ENCODE results near the gene VTI1B.

VTI1B gene

DNA sequence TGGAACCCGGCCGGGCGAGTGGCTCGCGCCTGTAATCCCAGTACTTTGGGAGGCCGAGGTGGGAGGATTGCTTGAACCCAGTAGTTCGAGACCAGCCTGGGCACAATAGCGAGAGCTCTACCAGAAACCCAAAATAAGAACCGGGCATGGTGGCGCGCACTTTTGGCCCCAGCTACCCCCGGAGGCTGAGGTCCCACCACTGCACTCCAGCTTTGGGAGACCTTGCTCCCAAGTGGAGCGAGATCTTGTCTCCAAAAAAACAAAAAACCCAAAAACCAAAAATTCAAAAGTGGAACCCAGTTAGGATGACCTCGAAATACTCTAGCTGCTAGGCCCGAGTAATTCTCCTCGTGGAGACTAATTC lies 769 bp upstream of the VTI1B start:
- DNase-seq, result no peak

DNA sequence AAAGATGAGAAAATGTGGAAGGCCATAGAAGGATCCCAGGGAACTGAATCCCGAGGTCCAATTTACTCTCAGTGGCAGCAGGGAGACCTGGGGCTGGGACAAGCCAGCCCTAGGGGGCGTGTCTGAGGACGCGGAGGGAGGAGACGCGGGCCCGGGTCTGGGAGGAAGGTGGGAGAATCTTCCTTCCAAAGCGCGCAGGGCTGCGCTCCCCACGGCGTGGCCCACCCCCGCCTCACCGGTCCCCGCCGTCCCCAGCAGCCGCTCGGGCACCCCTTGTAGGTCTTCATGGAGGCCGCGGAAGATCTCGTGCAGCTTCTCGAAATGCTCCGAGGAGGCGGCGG lies 323 bp downstream of the VTI1B start:
- DNase-seq, result peak; percentile 67 to 71

DNA sequence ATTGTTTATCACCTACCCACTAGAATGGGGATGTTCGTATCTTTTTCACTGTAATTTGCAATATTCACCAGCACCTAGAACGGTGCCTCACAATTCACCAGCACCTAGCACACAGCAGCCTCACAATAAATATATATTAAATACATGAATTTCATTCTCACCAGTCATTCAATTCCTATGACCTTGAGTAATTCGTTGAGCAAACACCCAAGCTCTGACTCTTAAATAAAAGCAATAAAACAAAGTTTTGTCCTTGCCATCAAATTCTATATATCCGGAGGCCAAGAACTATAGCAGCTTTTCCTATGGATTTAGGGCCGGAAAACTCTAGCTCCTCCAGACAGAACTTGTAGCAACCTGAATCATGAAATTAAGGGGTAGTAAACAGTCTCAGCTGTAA lies 981 bp downstream of the VTI1B start:
- DNase-seq, result no peak

- DNase-seq, result no peak
Observed at GRCh38 chr14:67668559-67668958, 5.9 kb downstream of the VTI1B start.

- no peak for DNase-seq
Observed at GRCh38 chr14:67666750-67667449, 7.5 kb downstream of the VTI1B start.

GRCh38 chr14:67665868-67666267 lies 8.6 kb downstream of the VTI1B start:
- DNase-seq, result no peak

DNA sequence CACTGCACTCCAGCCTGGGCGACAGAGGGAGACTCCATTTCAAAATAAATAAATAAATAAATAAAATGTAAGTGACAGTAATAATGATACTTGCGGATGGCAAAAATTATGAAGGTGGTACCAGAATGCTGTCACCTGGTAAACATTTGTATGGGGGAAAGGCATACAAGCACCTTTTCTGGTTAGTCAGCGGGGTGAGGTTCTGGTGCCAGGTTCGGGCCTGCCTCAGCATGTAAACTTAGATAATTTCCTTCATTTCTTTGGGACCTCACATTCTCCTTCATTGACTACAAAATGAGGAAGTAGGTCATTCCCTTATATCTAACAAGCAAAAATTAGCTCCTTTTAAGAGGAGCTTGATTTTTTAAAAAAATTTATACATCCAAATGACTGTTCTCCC lies 10.8 kb downstream of the VTI1B start:
- no peak for DNase-seq

DNA sequence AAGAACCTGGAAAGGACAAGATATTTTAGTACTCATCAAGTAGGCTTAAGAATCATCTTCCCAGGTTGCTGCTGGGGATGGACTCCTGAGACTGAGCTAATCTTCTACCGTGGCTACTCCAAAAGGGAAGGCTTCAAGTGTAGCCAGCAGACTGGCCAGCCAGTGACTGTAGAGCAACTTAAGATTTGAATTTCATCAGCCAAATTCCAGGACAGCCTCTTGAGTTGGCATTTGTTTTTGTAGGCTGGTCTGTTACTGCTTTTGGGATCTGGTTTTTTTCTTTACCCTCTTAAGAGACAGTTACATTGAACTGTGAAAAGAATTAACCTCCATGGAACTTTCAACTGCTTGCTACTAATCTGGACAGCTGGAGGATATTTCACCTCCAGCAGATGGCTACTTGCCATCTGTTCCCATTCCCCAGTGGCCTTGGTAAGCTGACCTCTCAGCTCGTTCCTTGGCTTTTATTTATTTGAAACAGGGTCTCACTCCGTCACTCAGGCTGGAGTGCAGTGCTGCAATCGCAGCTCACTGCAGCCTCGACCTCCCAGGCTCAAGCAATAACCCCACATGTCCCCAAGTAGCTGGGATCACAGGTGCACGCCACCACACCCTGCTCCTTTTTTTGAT lies 20.7 kb downstream of the VTI1B start:
- DNase-seq, result no peak

DNA sequence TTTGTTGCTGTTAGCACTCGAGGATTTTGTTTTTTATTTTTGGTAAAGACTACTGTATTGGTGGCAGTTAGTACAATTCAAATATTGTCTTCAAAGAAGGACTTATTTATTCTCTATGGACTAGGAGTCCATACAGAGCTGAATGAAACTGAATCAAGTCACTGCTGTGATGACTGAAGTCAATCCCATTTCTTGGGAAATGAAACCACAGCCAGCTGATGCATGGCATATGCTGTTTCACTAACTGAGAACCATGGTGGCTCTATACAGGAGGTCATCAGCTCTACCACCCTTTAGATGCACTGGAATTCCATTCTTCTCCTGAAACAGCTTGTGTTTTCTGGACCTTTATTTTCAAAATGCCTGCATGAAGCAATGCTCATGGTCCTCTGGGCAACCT lies 22.2 kb downstream of the VTI1B start:
- DNase-seq, result no peak

DNA sequence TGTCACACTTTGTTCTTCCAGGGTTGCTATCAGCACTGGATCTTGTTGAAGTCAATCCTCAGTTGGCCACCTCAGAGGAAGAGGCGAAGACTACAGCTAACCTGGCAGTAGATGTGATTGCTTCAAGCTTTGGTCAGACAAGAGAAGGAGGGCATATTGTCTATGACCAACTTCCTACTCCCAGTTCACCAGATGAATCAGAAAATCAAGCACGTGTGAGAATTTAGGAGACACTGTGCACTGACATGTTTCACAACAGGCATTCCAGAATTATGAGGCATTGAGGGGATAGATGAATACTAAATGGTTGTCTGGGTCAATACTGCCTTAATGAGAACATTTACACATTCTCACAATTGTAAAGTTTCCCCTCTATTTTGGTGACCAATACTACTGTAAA lies 23.7 kb downstream of the VTI1B start:
- no peak for DNase-seq

- no peak for DNase-seq
Observed at GRCh38 chr14:67650151-67650550, 24.3 kb downstream of the VTI1B start.

DNA sequence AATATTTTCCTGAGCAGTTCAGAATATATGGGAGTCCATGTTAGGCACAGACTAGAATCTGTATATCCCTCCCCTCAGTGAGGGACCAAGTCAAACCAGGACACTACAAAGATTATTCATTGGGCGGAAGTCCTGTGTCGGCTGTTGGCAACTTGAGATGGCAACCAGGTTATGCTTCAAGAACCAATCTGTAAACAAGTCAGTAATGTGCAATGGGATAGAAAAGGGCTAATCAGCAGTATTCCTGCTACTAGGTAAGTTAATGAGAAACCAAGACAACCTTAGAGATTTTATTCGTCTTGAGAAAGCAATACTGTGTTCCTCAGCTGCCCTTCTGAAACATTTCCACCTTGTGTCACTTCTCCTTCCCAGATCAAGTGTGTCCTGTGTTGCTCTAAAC lies 28.3 kb downstream of the VTI1B start:
- DNase-seq, result no peak

DNA sequence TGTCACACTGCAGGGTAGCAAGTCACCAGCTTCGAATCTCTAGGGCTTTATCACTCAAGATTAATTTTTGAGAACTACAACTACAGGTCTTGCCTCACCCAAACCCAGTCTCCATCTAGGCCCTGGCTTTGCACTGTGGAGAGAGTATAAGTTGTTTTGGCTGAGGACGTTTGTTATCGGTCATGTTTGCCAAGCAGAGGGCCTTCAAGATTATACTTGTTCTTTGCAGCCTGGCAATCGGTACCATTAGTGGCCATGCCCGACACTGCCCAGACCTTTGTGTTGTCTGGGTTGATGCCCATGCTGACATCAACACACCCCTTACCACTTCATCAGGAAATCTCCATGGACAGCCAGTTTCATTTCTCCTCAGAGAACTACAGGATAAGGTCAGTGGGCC lies 29.0 kb downstream of the VTI1B start:
- no peak for DNase-seq

DNA sequence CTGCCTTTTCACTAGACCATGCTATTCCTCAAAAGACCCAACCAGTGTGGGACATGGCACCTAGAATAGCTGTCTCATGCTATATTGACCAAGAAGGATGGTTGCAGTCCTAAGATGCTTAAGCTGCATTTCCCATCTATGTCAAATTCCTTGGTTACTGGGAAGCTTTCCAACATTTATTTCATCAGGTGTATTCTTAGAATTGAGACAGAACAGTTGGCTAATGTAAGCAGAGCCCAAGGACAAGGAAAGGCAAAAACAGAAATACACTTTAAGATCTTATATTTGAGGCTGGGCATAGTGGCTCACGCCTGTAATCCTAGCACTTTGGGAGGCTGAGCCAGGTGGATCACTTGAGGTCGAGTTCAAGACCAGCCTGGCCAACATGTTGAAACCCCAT lies 30.0 kb downstream of the VTI1B start:
- no peak for DNase-seq

- DNase-seq, result no peak
Observed at GRCh38 chr14:67643713-67644112, 30.7 kb downstream of the VTI1B start.

GRCh38 chr14:67641902-67642749 lies 32.3 kb downstream of the VTI1B start:
- DNase-seq, result no peak

GRCh38 chr14:67641480-67641879 lies 33.0 kb downstream of the VTI1B start:
- DNase-seq, result no peak

DNA sequence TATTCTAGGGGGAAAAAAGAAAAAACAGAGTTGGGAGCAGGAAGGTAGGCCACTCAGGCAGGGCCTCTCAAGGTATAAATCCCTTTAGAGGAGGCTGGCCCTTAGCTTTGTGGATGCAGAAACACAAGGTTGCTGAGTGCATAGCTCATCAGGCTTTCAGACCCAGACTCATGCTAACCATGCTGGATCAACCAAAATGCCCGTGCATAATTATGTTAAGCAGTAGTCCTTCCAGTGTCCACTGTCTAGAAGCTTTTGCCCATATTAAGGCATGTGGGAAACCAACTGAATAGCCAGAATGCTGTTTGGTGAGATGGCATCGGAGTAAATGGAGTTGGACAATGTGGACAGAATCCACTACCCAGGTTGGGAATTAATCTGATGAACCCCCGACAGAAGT lies 35.8 kb downstream of the VTI1B start:
- DNase-seq, result no peak

DNA sequence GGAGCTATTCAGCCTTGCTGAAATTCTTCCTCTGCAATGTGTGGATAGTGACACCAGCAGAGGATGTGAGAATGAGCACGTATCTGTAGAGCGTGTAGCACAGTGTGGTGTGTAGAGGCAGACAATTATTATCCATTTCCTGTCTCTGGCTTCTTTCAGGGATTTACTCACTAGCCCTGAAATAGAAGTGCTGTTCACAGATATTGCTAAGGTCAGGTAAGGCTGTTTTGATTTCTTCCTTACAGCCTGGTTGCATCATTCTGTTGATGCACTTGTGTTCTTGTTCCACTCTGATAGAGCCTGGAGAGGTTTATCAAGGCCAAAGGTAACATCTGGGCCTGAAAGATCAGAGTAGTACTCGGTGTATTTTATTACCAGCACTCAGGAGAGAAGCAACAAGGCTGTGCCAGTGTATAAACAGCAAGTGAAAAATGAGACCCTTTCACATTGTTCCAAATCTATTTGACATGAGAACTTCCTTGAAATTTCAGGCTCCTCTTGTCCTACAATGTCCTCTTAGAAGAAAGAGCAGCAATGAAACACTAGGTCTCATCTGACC lies 38.0 kb downstream of the VTI1B start:
- no peak for DNase-seq

DNA sequence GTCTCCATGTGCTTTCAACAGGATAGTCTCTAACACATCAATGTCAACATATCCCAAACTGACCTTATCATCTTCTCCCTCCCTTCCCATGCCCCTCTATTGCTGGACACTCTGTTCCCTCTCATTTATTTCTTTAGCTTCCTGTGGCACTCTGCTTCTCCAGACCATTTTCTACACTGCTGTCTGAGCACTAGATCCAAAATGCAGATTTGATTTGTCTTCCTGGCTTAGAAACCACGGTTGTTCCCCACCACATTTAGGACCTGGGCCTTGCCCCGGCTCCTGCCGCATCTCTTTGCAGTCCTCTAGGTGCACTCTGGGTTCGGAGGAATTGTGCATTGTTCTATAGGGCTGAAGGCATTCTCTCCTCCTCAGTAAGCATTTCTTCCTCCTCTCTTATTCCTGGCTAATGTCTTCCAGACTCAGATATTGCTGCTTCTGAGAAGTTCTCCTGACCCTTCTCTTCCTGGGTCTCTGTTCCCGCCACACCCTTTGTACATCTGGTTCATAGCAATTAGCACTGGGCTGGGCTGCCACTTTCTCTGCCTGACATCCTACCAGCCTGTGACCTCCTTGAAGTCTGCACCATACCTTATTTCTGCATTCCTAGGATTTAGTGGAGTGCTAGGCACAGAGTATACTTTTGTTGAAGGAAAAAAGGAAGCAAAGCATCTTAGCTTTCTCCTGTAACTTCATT lies 40.8 kb downstream of the VTI1B start:
- no peak for DNase-seq

GRCh38 chr14:67630938-67631337 lies 43.5 kb downstream of the VTI1B start:
- DNase-seq, result no peak

GRCh38 chr14:67630186-67630585 lies 44.2 kb downstream of the VTI1B start:
- no peak for DNase-seq

- DNase-seq, result no peak
Observed at GRCh38 chr14:67627519-67627918, 46.9 kb downstream of the VTI1B start.

Data from stimulated activated CD4-positive, alpha-beta T cell treated with anti-CD3 and anti-CD28 coated beads, Interleukin-2, amount 100 ng/mL, for 24 hours (primary cell).